GM12865 (cell line): ENCODE results near the gene SEMA5B.

Experiments
- DNase-seq: peaks from one replicate; pipeline ENCODE4 v3.0.0; 2010; ENCODE audit warnings: low read depth
- H3K4me3 ChIP-seq: 2 replicates; pipeline ENCODE4 v1.5.1; 2011; ENCODE audit warnings: mild to moderate bottlenecking, low read depth, low read length, control low read depth
- CTCF ChIP-seq: IDR thresholded peaks from 2 replicates; pipeline ENCODE4 v1.5.1; 2011; ENCODE audit warnings: low read length, control low read depth, low read depth, inconsistent platforms; ENCODE audit not compliant: insufficient read depth; ENCODE audit errors: missing control alignments

The SEMA5B gene

GRCh38 chr3:122868322-122868721, 159.2 kb downstream of the SEMA5B start:
- no peak for TF ChIP-seq CTCF
- DNase-seq, result no peak
- no peak overlapping the region for H3K4me3 ChIP-seq

GRCh38 chr3:122864498-122864897, 163.1 kb downstream of the SEMA5B start:
- no peak for TF ChIP-seq CTCF
- H3K4me3 ChIP-seq, result no peak overlapping the region
- DNase-seq, result peak; percentile 3

GRCh38 chr3:122862381-122862780, 165.2 kb downstream of the SEMA5B start:
- DNase-seq, result no peak
- TF ChIP-seq CTCF, result no peak
- H3K4me3 ChIP-seq, result no peak overlapping the region
